ENCODE data around the gene HSPB6.
"Not testable (repeated sequence)": the region's sequence is repeated elsewhere in the genome, so short reads cannot be mapped to it uniquely, and the experiment has no call there.

Gene HSPB6

GRCh38 chr19:35786299-35787160 lies 29.7 kb upstream of the HSPB6 start:
- no peak for DNase-seq (ENCODE audit: low spot score)

GRCh38 chr19:35785339-35785627 lies 28.5 kb upstream of the HSPB6 start:
- no peak for DNase-seq (ENCODE audit: low spot score)

GRCh38 chr19:35784503-35785338 lies 27.9 kb upstream of the HSPB6 start:
- no peak for DNase-seq (ENCODE audit: low spot score)

GRCh38 chr19:35783469-35784434 lies 26.9 kb upstream of the HSPB6 start:
- DNase-seq (ENCODE audit: low spot score), result no peak

GRCh38 chr19:35782589-35782988 lies 25.8 kb upstream of the HSPB6 start:
- no peak for DNase-seq (ENCODE audit: low spot score)

GRCh38 chr19:35781650-35782049 lies 24.8 kb upstream of the HSPB6 start:
- DNase-seq (ENCODE audit: low spot score), result no peak

- no peak for DNase-seq (ENCODE audit: low spot score)
These were observed 23.9 kb upstream of the HSPB6 start for GRCh38 chr19:35780717-35781116.

- DNase-seq (ENCODE audit: low spot score), result no peak
These were observed 23.2 kb upstream of the HSPB6 start for GRCh38 chr19:35780058-35780457.

GRCh38 chr19:35779033-35779432 lies 22.2 kb upstream of the HSPB6 start:
- no peak for DNase-seq (ENCODE audit: low spot score)

- DNase-seq (ENCODE audit: low spot score), result no peak
These were observed 21.1 kb upstream of the HSPB6 start for GRCh38 chr19:35777961-35778360.

GRCh38 chr19:35777086-35777841 lies 20.4 kb upstream of the HSPB6 start:
- DNase-seq (ENCODE audit: low spot score), result peak; percentile 76

- DNase-seq (ENCODE audit: low spot score), result peak; percentile 27
These were observed 19.4 kb upstream of the HSPB6 start for GRCh38 chr19:35776102-35776788.

- DNase-seq (ENCODE audit: low spot score), result peak; percentile 98
These were observed 18.7 kb upstream of the HSPB6 start, which contains the start of gene ARHGAP33 for GRCh38 chr19:35775298-35776101. Gene ARHGAP33, plus strand, starts transcription at chr19:35775564. Its CDS starts 95 bp downstream, at chr19:35775659.

GRCh38 chr19:35775046-35775297 lies 18.1 kb upstream of the HSPB6 start:
- DNase-seq (ENCODE audit: low spot score), result no peak

- DNase-seq (ENCODE audit: low spot score), result no peak
These were observed 17.6 kb upstream of the HSPB6 start for GRCh38 chr19:35774274-35775045.

GRCh38 chr19:35773020-35773806 lies 16.4 kb upstream of the HSPB6 start:
- no peak for DNase-seq (ENCODE audit: low spot score)

- not testable (repeated sequence) for DNase-seq (ENCODE audit: low spot score)
These were observed 15.5 kb upstream of the HSPB6 start for GRCh38 chr19:35772362-35772761.

- no peak for DNase-seq (ENCODE audit: low spot score)
These were observed 11.2 kb upstream of the HSPB6 start for GRCh38 chr19:35768082-35768421.

Measured in pons (tissue), 1 donor.